Uterus (tissue), 2 donors: Measurements from ENCODE around the gene MEF2C.

ENCODE experiments used
- POLR2A ChIP-seq, 2 donors: fragments of 450-650 bp; IDR thresholded peaks; one replicate each; pipeline ENCODE4 v1.6.1; 2016; ENCODE audit warnings: antibody characterized with exemption in 2 of 2, mild to moderate bottlenecking in 1 of 2, moderate library complexity in 1 of 2
- TF ChIP-seq, protein P1 (sequence below), 4 experiments: fragments of 200-600 bp in 2 of 4; fragments of 450-650 bp in 2 of 4; sonication (generic) in 2 of 4; IDR thresholded peaks; one replicate each; pipeline ENCODE4 v1.5.1; 2016 to 2019; ENCODE audit warnings: antibody characterized with exemption in 4 of 4, mild to moderate bottlenecking in 2 of 4, moderate library complexity in 1 of 4

DNA sequence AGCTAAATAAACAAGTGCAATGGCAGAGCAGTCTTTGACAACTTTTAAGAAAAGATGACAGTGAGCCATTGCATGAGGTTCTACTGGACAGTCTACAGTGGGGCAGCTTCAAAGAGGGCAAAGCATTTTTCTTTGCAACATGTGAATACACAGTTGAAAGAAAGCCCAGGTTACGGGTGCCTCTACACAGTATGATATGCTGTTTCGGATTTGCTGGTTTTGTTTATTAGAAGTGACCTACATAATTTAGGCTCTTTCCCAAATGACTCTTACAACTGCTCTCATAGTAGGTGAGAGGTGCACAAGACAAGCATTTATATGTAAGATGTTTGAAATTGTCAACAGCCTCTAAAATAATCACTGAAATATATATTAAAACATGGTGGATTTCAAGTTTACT, 62.4 kb downstream of the MEF2C start:
- TF ChIP-seq, protein P1, sequence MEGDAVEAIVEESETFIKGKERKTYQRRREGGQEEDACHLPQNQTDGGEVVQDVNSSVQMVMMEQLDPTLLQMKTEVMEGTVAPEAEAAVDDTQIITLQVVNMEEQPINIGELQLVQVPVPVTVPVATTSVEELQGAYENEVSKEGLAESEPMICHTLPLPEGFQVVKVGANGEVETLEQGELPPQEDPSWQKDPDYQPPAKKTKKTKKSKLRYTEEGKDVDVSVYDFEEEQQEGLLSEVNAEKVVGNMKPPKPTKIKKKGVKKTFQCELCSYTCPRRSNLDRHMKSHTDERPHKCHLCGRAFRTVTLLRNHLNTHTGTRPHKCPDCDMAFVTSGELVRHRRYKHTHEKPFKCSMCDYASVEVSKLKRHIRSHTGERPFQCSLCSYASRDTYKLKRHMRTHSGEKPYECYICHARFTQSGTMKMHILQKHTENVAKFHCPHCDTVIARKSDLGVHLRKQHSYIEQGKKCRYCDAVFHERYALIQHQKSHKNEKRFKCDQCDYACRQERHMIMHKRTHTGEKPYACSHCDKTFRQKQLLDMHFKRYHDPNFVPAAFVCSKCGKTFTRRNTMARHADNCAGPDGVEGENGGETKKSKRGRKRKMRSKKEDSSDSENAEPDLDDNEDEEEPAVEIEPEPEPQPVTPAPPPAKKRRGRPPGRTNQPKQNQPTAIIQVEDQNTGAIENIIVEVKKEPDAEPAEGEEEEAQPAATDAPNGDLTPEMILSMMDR (IDR thresholded peaks at IDR 0.05): no peak
- TF ChIP-seq POLR2A (IDR thresholded peaks at IDR 0.05): no peak
